H1 (cell line): ENCODE results near the gene TPRKB. TPM values are rescaled to one million over a fixed set of nuclear protein-coding genes. Genes with fewer than 3 reads are reported as not detected.

Experiments used
- CHD2 ChIP-seq: IDR thresholded peaks from 2 replicates; pipeline ENCODE4 v1.6.1; 2012; ENCODE audit warnings: low read length, improper control_type of control experiment
- polyA plus RNA-seq, 7 experiments: library from polyadenylated mRNA; depleted of rRNA in 3 of 7; stranded (reverse) in 5 of 7; unstranded in 2 of 7; fragments of >200 nt in 5 of 7; fragments of 200-250 nt in 2 of 7; gene quantifications; 1 replicate in 5 of 7; 2 replicates in 1 of 7; 4 replicates in 1 of 7; pipeline versions ENCODE4 v1.2.1 to v1.2.3, GENCODE V29; 2011 to 2013; ENCODE audit warnings: missing spikeins in 2 of 7, mixed read lengths in 2 of 7
- total RNA-seq: library from RNA; stranded (reverse); fragmentation: NEBNext Ultra II Directional; extraction: Animal tissue kit (Norgen Biotek cat#: 25700); gene quantifications from 2 replicates; pipeline ENCODE4 v1.2.1, GENCODE V29; 2021

The TPRKB gene
- total and polyA plus RNA-seq, 2 of the 8 experiments (the other 6 are each of a cell fraction or from before 2014, with no cell fraction given) = 40.3 to 41.6 TPM

DNA sequence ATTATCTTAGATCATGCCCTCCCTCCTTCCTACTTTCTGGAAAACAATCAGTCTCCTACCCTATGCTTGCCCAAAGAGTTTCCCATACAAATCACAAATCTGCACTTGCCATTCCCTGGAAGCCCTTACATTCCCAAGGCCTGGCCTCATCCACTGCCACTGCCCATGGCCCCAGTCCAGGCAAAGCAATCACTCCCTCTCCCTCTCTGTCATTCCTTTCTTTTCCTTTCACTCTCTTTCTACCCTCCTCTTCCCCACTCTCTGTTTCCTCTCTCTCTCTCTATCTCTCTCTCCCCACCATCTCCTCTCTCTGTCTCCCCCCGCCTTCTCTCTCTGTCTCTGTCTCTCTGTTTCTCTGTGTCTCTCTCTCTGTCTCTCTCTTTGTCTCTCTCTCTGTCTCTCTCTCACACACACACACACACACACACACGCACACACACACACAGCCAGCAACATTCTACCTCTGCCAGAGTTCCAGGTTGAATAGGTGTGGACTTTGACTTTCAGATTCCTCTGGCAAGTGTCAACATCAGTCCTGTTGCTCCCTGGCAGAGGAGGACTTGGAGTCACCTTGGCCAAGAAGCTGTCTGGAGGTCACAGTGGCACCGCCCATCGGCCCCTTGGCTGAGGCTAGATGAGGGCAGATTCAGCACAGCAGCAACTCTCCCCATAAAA, 51.2 kb downstream of the TPRKB start (continued):
- TF ChIP-seq CHD2 = no peak
